HFF-Myc (cell line): ENCODE measurements around the gene COL5A1.

ENCODE experiments used
- DNase-seq: peaks from one replicate; pipeline ENCODE4 v3.0.0-alpha.2; 2011; ENCODE audit warnings: low read depth; ENCODE audit errors: extremely low read depth
- H3K4me3 ChIP-seq: replicated peaks from 2 replicates; pipeline ENCODE4 v1.5.1; 2011; ENCODE audit warnings: low read depth, mild to moderate bottlenecking, control low read depth, low read length
- TF ChIP-seq, protein P1 (sequence below): IDR thresholded peaks from 2 replicates; pipeline ENCODE4 v1.5.1; 2012; ENCODE audit warnings: mild to moderate bottlenecking, low read depth, low read length, control low read depth; ENCODE audit errors: missing control alignments

COL5A1 gene

DNA sequence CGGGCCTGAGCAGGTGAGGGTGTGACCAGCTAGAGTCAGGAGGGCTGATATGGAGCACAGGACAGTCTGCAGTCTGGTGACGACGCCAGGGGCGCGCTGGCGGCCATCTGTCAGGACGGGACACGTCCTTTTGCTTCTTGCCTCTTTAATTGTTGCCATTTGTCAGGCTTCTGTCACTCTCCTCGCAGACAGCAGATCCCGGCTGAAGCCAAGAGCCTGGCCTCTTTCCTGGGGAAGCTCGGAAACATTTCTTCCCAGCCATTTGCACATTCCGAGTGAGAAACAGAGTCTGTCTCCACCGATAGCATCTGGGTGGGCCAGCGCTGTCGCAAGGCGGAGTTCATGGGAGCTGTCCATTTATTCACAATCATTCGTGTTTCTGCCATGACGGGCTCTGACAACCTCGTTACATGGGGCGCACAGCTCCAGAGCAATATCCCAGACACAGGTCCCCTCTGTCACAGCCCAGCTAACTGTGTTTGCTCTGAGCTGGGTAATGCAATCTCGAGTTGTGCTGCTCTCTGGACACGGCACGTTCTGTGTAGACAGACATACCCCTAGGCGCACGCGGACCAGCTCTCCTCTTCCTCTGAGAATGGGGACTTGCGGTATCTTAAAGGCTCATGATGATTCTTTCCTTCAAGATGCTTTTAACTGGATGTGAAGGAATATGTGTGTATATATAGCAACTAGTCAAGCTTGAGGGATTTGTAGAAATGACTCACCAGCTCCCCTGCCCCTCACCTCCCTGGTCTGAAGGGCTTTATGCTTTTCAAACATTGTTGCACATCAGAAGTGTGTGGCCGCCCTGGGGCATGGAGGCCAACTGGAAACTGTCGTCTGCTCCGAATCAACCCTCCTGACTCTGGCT, 133.7 kb downstream of the COL5A1 start:
- DNase-seq: no peak
- TF ChIP-seq, protein P1, sequence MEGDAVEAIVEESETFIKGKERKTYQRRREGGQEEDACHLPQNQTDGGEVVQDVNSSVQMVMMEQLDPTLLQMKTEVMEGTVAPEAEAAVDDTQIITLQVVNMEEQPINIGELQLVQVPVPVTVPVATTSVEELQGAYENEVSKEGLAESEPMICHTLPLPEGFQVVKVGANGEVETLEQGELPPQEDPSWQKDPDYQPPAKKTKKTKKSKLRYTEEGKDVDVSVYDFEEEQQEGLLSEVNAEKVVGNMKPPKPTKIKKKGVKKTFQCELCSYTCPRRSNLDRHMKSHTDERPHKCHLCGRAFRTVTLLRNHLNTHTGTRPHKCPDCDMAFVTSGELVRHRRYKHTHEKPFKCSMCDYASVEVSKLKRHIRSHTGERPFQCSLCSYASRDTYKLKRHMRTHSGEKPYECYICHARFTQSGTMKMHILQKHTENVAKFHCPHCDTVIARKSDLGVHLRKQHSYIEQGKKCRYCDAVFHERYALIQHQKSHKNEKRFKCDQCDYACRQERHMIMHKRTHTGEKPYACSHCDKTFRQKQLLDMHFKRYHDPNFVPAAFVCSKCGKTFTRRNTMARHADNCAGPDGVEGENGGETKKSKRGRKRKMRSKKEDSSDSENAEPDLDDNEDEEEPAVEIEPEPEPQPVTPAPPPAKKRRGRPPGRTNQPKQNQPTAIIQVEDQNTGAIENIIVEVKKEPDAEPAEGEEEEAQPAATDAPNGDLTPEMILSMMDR: no peak
- H3K4me3 ChIP-seq: no peak overlapping the region

DNA sequence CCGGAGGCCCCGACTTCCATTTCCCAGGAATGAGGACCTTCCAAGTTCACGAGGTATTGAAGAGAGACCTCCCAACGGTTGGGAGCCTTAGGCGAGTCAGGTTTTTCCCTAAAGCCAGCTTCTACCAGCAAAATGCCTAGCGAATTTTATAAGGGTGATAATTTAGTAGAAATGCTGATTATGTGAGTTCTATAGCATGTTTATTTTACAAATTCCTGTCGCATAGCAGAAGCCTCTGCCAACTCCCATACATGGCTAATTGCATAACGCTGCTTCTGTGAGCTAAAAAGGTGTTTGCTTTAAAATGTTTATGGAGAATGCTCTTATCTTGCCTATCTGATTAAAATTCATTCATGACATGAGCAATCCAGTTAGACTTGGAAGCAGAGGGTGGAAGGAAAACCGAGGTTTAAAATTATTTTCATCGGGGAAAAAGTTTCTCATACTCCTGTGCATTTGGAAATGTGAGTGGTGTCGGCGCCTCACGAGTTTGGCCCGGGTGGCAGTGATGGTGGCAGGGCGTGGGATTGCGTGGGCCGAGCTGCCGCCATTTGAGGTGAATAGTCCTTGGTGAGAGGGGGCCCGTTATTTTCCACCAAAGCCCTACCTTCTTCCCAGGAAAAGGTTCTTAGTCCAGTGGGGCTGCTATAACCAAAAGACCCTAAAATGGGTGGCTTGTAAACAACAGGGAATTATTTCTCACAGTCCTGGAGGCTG, 134.6 kb downstream of the COL5A1 start:
- no peak for DNase-seq
- no peak overlapping the region for H3K4me3 ChIP-seq
- TF ChIP-seq, protein P1: no peak

DNA sequence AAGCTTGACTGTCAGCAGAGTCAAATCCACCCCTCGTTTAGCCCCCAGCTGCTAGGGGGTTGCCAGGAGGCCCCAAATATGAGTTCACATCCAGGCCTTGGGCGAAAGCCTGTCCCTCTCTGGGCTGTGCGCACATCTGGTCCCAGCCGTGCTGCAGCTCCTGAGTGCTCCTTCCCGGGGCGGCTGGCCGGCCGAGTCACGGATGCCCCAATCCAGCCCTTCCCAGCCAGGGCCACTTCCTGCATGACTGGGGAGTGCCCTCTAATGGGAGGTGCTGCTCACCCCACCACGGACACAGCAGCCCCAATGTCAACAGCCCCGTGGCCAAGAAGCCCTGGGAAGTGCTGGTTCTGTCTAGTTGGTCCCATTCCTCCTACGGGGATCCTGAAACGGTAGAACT, 135.6 kb downstream of the COL5A1 start:
- TF ChIP-seq, protein P1: no peak
- DNase-seq: no peak
- H3K4me3 ChIP-seq: no peak overlapping the region

DNA sequence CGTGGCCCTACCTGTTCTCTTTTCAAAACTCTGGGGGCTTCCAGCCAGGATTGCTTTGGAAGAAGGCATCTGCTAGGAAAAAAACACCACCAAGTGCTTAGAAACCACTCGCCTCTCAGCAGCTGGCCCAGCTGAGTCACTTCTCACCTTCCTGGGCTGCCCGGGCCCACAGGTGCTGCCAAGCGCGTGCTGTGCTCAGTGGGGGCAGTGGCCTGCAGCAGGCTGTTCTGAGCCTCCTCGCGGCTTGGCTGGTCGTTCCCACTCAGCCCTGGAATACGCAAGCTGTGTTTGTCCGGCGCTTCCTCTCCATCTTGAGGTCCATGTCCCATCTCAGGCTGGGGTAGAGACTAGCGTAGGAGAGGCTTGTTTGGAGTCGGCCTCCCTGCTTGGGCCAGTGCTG, 136.6 kb downstream of the COL5A1 start:
- no peak overlapping the region for H3K4me3 ChIP-seq
- TF ChIP-seq, protein P1: no peak
- DNase-seq: no peak

DNA sequence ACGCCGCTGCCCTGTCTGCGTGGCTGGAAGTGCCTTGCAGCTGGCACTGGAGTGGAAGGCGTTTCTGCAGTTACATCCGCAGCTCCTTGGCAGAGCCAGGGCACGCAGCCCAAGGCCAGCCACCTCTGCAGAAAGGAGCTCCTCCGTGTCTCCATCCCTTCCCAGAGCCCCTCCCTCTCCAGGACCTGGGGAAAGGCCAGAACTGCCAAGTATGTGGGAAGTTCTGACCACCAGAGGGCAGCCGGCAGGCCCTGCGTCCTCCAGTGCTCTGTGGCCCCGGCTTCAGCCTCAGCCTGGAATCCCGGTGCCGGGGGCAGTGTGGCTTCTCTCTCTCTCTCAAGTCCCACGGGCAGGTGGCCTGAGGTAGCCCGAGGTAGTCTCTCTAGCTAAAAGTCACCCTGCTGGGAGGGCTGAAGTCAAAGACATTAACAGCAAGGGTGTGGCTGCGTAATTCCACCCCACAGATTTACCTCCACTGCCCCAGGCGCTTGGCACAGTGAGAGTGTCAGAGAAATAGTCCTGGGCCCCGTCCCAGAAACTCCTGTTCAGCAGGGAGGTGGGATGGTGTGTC, 137.3 kb downstream of the COL5A1 start:
- no peak overlapping the region for H3K4me3 ChIP-seq
- no peak for DNase-seq
- TF ChIP-seq, protein P1: peak; percentile 73

DNA sequence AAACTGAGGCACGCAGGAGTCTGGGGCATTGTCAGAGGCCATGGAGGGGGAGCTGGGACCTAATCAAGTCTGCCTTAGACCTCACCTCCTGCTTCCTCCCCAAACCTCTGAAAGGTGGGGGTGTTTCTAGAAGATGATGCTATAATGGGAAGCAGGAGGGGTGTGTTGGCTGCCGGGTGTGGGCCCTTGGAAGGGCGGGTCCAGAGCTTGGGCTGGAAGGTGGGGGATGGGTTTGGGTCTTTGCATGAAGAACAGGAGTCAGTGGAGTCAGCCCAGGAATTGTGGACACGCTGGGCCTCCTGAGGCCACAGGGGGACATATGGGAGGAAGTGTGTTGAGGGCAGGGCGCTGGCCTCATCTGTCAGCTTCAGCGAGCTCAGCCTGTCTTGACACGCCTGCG, 138.0 kb downstream of the COL5A1 start:
- DNase-seq: no peak
- TF ChIP-seq, protein P1: no peak
- no peak overlapping the region for H3K4me3 ChIP-seq
